HCEC 1CT (cell line): ENCODE data around the gene SLC22A16.

Experiments
- DNase-seq: peaks from one replicate; pipeline ENCODE4 v3.0.0-alpha.2; 2017

Gene SLC22A16

DNA sequence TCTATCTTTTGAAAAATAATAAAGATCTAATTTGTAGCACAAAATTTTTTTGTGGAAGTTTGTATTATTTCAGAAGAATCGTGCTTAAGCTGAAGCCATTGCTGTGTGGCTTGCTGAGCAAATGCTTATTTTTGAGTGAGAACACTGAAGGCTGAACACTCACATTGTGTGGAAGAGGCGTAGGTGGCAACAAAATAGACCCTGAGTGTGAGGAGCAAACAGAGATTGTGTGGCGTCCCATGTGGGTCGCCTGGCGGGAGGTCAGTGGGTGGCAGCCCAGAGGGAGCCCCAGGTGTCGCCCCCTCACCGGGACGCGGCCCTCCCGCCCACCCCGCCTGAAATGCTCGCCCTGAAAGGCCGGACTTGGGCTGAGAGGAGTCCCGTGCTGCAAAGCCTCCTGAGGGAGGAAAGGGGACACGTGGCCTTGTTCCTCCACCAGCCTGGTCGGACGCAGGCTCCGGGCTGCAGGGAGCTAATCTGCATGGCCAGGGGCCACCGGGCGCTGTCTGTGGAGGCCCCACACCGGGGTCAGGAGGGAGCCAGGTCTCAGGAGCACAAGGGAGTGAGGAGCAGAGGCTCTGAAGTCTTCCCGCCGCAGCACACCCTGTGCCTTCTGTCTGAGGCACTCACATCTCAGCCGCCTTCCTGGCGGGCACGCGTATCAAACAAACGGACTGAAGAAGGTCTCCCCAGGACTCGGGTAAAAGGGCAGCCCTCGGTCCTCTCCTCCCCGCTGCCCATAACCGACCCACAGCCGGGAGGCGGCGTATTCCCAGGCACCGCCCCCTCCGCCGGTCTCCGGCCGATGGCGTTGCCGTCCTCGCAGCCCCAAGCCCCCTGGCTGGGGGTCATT, 77.0 kb downstream of the SLC22A16 start:
- no peak for DNase-seq

DNA sequence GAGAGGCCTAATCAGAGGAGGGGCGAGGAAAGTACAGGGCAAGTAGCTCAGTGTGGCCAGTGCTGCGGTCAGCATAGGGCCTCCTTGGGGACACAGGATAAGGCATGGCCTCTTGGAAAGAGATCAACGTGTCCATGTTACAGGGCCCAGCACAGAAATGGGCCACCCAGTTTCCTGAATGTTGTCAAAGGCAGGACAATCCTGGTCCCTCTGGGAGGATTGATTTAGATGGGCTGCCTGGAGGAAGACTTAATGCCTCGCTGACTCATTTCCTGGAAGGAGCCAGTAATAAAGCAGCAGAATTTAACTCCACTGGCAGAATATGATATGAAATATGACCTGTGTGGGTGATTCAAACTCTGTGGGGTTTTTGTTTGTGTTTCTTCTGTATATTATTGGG, 77.6 kb downstream of the SLC22A16 start:
- DNase-seq: peak; percentile 66

DNA sequence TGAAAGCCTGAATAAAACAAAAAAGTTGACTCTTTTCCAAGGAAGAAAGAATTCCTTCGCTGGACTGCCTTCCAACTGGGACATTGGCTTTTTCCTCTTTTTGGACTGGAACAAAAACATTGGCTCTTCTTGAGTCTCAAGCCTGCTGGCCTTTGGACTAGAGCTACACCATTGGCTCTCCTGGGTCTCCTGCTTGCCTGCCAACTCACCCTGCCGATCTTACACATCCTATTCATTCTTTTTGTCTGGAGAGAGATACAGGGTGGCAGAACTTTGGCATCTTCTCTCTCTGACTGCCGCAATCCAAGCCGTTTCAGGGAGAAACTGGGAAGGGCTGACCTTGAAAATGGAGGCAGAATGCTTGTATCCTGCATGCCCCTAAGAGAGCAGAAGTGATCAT, 81.2 kb downstream of the SLC22A16 start:
- no peak for DNase-seq

DNA sequence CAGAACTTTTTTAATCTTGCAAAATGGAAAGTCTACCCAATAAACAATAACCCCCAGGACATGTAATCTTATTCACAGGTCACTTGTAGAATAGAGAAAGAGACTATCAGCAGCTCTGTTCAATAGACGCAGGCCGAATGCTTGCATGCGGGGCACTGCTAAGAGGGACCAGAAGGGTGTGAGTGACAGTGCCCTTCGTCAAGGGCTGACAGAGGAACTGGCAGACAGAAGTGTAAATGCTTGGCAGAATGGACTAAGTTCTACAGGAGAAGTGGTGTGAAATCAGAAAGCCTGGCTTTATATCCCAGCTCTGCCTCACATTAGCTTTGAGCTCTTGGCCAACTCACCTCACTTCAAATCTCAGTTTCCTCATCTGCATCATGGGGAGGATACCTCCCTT, 82.0 kb downstream of the SLC22A16 start:
- no peak for DNase-seq

DNA sequence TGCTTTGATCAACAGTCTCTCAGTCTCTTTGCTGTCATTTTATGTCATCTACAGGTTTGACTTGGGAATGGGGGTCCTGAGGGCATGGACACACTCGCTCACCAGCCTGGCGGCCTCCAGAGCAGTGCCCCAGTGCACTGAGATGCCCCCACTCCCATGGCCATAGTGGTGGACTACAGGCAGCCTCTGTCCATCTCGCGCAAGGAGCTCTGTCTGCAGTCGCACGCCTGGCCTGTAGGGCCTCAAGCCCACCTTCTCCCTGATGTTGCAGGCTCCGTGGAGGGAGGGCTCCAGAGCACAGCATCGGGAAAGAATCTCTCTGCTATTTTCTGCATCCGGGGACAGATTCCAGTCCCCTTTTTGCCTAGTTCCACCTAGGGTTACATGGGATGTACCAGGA, 83.7 kb downstream of the SLC22A16 start:
- DNase-seq: no peak

DNA sequence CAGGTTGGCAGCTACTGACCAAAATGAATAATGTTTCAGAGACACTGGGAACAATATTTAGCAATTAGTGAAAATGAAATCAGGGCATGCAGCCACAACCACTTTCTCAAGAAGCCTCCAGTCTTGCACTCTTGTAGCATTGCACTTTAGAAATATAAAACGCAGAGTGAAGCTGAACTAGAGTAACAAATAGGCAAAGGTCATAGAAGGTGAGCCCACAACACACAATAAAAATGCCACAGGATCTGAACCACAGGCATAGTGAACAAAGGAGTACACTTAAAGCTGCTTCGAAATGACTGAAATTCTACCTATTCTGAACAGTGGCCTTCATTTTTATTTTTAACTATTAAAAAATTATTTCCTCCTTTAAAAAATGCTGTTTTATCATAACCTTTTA, 86.0 kb downstream of the SLC22A16 start:
- DNase-seq: no peak

DNA sequence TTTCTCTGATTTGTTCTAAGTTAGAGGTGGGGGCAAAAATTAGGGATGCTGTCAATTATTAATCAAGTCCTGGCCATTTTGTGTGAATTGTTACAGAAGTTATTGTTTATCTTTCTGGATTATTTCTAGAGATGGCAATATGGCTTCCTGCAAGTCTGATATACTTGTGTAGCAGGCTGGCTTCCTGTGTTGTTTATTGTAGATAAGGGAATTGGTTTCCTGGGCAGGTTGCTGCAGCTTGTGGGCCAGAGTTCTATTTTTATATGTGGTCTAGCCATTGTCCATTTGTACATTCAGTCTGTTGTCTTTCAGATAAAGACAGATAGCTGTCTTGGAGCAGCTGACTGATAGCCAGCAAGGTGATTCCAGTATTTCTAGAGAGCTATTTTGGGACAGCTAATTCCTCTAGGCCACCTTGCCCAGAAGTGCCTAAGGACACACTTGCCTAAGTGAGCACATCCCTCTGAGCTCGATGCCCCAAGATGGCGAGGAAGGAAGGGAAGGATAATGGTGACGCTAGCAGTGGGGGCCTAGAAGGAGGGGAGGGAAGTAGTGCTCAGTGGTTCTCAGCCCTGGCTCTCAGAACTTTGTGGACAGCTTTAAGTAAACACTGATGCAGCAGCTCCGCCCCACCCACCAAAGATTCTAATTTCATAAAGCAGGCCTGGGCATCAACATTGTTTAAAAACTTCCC, 86.6 kb downstream of the SLC22A16 start:
- no peak for DNase-seq

DNA sequence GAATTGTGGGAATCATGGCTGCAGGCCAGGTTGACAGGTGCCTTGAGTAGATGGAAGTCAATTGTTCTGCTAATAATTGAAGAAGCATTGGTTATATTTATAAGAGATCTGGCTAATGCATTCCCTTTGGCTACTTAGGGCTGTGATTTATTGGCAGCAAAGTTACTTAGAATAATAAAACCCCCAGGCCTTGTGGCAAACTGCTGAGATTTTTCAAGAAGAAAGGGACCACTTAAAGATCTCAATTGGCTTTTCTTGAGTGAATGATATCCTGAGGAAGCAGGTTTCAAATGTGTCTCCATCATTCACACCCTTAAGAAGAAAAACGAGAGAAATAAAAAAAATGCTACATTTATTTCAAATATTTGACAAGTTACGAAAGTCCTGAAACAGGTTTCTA, 88.4 kb downstream of the SLC22A16 start:
- no peak for DNase-seq

DNA sequence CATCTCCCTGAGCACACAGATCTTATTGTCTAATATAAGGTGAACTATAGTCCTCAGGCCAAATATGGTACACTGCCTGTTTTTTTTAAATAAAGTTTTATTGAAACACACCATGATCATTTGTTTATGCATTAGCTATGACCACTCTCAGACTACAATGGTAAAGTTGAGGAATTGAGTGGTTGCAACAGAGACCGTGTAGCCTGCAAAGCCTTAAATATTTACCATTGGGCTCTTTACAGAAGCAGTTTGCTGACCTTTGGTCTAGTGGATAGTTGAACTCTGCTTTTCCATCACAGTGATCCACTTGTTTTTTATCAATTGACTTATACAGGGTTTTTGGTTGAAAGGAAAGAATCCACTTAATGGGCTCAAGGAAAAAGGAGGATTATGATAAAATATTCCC, 91.0 kb downstream of the SLC22A16 start:
- no peak for DNase-seq

DNA sequence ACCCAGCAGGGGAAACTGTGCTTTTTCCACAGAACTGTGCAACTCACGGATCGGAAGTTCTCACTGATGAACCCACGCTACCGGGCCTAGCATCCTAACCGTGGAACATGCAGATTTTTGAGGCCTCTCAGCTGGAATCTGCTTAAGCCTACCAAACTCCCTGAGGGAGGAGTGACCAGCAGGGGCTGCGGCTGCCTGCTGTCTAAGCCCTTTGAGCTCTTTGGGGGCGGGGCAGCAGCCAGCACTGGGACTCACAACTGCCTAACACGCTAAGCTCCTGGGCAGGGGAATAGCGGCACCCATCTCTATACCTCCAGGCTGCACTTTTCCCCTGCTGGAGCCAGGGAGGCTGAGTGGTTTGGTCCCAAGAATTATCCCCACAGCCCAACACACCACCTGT, 97.9 kb downstream of the SLC22A16 start:
- no peak for DNase-seq
